HG03045 (cell line): ENCODE results near the gene PPP4R4.
"Not testable (repeated sequence)": the region's sequence is repeated elsewhere in the genome, so short reads cannot be mapped to it uniquely, and the experiment has no call there.

Experiments used
- ATAC-seq: cut with Tn5 transposase; IDR thresholded peaks from one replicate; pipeline ENCODE4 v1.9.1; 2021; ENCODE audit warnings: mild to moderate bottlenecking, moderate library complexity; ENCODE audit not compliant: unreplicated experiment

PPP4R4 gene

DNA sequence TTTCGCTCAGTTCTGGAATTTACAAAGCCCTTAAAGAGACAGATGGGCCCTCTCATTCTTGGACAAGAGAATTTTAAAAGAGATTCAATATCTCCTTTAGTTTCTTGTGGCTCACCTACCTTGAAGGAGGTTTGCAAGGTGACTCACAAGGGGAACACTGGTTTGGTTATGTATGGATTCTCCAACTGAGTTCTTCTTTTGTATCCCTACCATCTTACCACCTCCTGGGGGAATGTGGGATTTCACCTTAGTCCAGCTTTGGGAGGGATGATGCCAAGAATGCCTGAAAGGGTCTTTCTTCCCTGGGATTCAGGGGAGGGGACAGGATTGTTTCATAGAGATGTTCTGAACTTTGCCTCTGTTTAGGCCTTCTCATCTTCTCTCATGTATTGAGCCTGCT is 3.7 kb downstream of the PPP4R4 start:
- ATAC-seq, result no peak

DNA sequence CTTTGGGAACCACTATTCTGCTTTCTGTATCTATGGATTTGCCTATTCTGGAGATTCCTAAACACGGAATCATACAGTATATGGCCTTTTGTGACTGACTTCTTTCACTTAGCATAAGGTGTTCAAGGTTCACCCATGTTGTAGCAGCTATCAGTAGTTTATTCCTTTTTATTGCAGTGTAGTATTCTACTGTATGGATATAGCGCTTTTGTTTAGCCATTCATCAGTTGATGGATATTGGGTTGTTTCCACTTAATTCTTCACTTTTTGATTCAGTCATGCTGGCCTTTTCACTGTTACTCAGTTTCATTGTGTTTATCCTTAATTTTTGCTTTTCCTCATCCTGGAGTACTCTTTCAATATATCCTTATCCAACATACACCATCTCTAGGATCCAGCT is 5.1 kb downstream of the PPP4R4 start:
- ATAC-seq, result no peak

- ATAC-seq, result no peak
These were observed 6.6 kb downstream of the PPP4R4 start for GRCh38 chr14:94180655-94181271.

GRCh38 chr14:94181835-94182234 is 7.7 kb downstream of the PPP4R4 start:
- no peak for ATAC-seq

DNA sequence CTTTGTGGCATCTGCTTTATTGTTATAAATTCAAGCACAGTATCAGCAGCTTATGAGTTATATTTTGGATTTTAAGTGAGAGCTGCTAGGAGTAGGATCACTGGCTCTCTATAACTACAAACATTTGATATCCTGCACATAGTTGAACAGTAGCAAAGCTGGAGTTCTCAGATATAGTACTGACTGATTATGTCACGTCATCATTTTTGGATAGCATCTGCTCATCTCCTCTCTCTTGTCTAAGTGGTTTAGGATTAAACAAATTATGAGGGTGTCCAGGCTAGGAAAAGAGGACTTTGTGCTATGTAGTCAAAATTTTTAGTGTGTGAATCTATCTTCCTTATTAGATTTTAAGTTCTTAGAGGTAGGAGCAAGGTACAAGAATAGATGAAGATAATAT is 18.4 kb downstream of the PPP4R4 start:
- ATAC-seq, result no peak

- no peak for ATAC-seq
These were observed 19.7 kb downstream of the PPP4R4 start for GRCh38 chr14:94193776-94194175.

DNA sequence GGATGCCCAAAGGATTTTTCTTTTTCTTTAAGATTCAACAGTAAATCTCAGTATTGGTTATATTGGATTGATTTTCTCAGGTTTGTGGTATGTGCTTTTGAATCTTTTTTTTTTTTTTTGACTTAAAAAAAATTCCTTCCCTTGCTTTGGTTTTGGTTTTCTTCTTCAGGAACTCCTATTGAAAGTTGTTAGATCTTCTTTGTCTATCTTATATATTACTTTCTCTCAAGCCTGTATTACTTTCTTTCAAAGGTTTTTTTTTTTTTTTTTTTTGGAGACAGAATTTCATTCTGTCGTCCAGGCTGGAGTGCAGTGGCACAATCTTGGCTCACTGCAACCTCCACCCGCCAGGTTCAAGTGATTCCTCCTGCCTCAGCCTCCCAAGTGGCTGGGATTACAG is 21.9 kb downstream of the PPP4R4 start:
- ATAC-seq, result no peak

- no peak for ATAC-seq
These were observed 29.5 kb downstream of the PPP4R4 start for GRCh38 chr14:94203473-94204210.

GRCh38 chr14:94213021-94213420 is 38.9 kb downstream of the PPP4R4 start:
- ATAC-seq, result no peak

DNA sequence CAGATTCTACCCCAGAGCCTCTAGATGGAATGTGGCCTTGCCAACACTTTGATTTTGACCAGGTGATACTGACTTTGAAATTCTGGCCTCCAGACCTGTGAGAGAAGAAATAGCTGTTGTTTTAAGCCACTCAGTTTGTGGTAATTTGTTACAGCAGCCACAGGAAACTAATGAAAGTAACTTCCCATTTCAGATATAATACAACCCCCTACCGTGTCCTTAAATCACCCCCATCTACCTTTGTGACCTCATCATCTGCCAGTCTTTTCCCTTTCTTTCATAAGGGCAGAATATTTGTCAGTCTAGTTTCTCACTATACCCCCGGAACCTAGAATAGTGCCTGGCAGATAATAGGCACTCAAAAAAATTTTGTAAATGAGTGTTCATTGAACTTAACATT is 39.6 kb downstream of the PPP4R4 start:
- ATAC-seq, result no peak

DNA sequence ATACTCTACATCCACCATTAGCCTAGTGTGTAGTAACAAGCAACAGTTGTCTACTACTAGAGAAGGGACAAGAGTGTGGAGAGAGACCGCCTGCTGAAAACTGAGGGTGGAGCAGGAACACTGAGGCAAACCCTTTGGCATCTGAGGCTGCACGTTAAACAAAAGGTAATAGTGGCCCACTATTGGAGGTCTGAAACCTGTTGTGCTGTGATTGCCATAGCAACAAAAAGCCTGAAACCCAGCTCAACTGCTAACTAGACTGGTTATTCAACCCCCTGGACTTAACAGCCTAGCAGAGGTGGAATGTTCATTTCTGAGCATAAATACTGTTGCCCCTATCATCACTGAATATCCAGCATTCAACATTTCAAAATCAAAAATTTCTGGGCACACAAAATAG is 43.0 kb downstream of the PPP4R4 start:
- ATAC-seq, result no peak

DNA sequence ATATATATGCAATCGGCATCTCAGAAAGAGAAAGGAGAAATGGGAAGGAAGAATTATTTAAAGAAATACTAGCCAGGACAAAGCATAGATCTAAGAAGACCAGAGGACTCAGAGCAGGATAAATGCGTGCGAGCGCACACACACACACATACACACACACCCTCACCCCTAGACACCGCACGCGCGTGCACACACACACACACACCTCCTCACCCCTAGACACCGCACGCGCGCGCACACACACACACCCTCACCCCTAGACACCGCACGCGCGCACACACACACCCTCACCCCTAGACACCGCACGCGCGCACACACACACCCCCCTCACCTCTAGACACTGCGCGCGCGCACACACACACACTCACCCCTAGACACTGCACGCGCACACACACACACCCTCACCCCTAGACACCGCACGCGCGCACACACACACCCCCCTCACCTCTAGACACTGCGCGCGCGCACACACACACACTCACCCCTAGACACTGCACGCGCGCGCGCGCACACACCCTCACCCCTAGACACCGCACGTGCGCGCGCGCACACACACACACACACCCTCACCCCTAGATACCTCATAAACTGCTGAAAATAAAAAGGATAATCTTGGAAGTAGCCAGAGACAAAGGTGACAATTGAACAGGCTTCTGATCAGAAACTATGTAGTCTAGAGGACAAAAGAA is 44.2 kb downstream of the PPP4R4 start:
- ATAC-seq, result not testable (repeated sequence)

DNA sequence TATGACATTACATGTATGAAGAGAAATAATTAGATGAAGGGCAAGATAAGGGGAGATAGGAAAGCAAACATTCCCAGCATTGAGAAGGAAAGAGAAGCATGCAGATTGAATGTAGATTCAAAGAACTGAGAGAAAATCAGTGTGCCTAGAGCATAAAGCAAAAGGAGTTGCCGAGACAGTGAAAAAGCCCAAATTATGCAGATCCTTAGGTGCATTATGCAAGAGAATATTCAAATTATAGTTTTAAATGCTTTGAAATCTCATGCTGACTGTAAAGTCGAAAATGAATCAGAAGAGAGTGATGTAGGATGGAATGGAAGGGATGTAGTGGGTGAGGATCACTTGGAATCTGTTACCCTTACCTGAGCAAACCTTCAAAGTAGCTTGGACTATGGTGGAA is 49.9 kb downstream of the PPP4R4 start:
- ATAC-seq, result no peak

- ATAC-seq, result no peak
These were observed 51.6 kb downstream of the PPP4R4 start for GRCh38 chr14:94225460-94226378.

GRCh38 chr14:94227029-94227428 is 52.9 kb downstream of the PPP4R4 start:
- no peak for ATAC-seq

DNA sequence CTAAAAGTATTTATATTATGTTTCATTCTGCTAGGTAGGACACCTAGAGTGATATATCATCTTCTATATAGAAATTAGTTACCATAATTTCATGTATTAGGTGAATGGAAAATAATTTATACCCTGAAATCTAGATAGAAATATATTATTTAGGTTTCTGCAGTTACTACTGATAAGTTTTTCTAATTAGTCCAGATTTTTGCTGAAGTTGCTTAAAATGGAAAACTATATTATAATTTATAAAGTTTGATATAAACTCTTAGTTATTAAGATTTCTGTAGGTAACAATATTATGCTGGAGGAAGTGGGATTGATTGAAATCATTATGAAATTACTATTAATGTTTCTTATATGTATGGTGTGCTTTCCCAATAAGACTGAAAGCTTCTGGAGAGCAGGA is 62.9 kb downstream of the PPP4R4 start:
- no peak for ATAC-seq

- no peak for ATAC-seq
These were observed 63.9 kb downstream of the PPP4R4 start for GRCh38 chr14:94237983-94238382.

DNA sequence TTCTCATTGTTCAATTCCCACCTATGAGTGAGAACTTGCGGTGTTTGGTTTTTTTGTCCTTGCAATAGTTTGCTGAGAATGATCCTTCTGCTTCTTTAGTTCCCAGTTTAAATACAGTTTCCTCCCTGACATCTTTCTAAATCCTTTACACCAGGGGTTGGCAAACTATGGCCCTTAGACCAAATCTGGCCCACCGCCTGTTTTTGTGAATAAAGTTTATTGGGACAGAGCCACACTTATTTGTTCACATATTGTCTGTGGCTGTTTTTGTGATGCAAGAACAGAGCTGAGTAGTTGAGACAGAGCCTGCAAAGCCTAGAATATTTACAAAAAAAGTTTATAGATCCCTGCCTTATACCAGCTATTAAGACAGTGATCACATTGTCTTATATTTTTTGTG is 65.3 kb downstream of the PPP4R4 start:
- ATAC-seq, result no peak

DNA sequence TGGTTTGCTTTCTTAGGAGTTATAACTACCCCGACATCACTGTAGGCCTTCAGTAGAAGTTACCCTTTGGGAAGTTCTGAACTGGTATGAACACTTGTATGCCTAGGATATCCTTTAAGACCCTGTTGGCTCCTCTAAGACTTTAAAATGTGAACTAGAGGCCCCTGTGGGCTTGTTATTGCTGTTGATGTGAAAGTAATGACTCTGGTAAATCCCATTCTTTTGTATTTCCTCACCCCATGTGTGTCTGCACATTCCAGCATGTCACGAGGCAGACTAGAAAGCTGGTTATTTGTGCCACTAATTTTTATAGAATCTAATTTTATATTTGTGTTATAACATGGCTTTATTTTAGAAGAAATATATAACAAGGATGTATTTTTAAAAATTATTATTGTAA is 70.1 kb downstream of the PPP4R4 start:
- ATAC-seq, result no peak

DNA sequence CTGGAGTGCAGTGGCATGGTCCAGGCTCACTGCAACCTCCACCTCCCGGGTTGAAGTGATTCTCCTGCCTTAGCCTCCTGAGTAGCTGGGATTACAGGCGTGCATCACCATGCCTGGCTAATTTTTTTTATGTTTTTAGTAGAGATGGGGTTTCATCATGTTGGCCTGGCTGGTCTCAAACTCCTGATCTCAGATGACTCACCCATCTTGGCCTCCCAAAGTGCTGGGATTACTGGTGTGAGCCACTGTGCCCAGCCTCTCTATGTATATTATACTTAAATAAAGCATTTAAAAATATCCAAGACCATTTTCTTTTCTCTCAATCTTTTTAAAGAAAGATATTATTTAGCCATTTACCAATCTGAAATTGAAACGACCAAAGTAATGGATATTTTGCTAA is 90.1 kb downstream of the PPP4R4 start:
- ATAC-seq, result not testable (repeated sequence)

DNA sequence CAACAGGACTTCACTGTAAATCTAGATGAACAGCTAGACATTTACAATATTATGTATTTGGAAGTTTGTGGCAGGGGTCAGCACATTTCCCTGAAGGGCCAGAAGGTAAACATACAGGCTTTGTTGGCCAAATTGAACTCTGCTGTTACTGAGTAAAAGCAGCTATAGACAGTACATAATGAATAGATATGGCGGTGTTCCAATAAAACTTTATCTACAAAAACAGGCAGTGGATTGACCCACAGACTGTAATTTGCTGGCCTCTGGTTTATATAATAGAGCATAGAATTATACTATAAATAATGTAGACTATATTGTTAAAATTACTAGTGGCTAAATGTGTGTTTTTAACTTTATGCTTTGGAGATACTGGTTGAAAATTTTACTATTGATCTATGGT is 93.2 kb downstream of the PPP4R4 start:
- no peak for ATAC-seq
